Islet precursor cell (in vitro differentiated cells): ENCODE results near the gene ATP2B3.

ENCODE experiments used
- DNase-seq: peaks from one replicate; pipeline ENCODE4 v3.0.0-alpha.2; 2018

The ATP2B3 gene

GRCh38 chrX:153623310-153624029, 106.0 kb downstream of the ATP2B3 start:
- DNase-seq: no peak

DNA sequence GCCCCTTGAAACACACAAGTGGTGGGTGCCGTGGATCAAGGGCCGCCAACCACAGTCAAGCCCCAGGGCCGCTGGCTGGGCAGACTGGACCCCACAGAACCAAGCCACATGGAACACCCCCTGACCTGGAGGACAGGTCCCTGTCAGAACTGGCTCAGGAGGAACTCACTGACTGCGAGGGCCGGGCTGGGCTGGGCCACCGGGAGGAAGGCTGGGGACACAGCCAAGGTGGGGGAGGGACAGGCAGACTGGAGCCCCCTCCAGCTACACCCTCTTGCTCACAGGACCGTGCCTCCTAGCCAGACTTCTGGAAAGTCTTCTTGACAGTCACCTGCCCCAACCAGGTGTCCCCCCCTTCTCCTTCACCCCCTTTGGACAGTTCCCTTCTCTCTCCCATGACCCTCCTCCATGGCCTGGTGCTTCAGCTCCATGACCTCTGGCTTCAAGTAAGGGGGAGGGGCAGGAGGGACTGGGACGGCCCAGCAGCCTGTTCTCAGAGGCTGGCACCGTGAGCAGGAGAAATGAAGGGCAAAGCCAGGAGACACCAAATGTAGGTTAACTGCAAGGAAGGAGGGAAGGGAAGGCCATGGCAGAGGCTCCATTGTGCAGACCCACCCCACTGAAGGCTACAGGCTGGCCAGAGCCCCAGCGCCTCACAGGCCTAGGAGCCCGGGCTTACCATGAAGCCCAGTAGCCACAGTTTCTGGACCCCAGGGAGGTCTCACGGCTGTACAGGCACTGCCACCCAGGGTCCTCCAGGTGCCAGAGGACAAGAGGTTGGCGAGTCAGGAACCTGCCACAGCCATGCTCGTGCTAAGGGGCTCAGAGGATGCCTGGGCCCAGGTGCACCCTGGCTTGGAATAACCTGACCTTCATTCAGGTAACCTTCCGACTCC, 107.0 kb downstream of the ATP2B3 start:
- DNase-seq: no peak

- no peak for DNase-seq
Observed at GRCh38 chrX:153625271-153626024, 108.0 kb downstream of the ATP2B3 start.

- DNase-seq: no peak
Observed at GRCh38 chrX:153626025-153626633, 108.7 kb downstream of the ATP2B3 start.

DNA sequence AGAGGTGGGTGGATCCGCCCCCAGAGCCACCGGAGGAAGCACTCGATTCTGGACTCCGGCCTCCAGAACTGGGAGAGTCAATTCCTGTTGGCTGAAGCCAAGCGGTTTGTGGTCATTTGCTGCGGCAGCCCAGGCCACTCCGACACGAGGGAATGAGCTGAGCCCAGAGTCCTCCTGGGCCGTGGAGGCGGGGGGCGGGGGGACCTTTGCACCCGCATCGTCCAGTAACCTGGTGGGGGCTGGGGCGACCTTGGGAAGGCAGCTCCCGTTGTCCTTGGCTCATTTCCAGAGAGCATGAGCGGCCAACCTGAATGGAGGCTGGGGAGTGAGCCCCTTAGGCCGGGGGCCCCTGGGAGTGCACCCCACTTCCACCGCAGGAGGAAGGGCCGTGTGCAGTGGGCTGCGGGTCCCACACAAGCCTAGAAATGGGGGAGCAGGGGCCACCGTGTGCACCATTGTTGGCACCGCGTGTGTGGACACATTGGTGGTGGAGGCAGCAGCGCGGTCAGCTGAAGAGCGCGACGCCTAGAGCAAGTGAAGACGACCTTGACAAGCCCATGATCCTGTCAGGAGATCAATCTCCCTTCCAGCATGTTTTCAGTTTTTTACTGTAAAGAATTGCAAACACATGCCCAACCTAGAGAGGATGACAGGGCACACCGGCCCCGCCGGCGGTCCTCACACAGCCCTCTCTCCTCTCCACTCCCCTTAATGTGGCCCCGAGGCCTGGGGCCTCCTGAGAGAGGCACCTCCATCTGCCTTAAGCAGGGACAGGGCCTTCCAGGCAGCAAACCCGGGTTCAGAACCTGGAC, 109.6 kb downstream of the ATP2B3 start:
- DNase-seq: no peak

- DNase-seq: no peak
Observed at GRCh38 chrX:153627675-153628111, 110.3 kb downstream of the ATP2B3 start.

DNA sequence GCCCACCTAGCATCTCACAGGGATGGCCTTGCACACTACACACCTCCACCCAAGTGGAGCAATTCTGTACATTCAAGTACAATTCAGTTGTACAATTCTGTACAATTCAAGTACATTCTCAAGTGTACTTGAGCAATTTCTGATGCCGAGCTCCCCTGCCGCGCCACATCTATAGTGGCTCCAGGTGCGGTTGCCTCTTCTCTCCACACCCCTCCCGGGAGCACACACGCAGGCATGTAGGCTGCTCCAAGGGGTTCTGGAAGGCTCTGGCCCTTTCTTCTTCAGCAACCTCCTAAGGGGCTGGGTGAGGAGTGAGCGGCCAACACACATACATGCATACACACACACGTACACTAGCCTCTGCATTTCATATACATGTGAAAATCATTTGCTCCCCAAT, 110.7 kb downstream of the ATP2B3 start:
- DNase-seq: no peak

GRCh38 chrX:153628665-153629064, 111.2 kb downstream of the ATP2B3 start:
- DNase-seq: no peak

DNA sequence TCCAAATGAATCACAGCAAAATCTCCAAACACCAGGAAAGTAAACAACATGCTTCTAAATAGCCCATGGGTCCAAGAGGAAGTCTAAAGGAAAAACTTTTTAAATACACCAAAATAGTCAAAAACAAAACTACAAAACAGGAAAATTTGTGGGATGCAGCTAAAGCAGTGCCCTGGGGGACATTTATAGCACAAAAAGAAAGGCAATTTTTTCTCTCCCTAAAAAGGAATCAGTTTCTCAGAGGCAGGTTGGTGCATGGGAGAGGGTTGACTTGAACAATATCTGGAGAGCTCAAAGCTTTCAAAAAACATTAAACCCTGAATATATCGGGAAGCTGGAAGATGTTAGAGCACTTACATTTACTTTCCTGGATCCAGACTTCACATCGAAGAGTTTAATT, 113.9 kb downstream of the ATP2B3 start:
- DNase-seq: no peak

DNA sequence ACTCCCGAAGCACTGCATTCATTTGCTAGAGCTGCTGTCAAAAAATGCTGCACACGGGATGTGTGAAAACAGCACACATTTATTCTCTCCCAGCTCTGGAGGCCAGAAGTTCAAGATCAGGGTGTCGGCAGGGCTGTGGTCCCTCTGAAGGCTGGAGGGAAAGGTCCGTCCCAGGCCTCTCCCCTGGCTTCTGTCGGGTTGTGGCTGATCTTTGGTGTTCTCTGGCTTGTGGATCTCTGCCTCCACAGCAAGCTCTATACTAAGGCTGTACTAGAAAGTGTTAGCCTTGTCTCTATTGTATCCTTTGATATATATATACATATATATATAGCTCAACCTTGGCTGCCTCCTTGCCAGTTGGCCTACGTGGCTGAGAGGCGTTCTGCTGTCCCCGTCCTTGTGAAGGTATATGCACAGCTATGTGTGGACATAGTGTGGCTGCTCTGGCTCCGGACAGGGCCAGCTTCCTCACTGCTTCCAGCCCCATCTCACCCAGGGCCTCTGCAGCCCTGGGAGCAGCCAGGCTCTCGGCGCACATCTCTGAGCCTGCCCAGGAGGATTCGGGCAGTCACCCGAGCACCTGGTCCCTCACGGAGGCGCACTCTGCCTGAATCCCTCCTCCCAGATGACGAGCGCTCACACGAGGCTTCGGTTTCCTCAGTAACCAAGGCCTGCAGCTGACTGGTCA, 114.6 kb downstream of the ATP2B3 start:
- DNase-seq: peak; percentile 29
